Measurements from ENCODE around the gene DPEP2NB.
A peak's percentile ranks its signal among the peaks of the same experiment; 100 is the strongest.
"Not testable (repeated sequence)": the region's sequence is repeated elsewhere in the genome, so short reads cannot be mapped to it uniquely, and the experiment has no call there.

The DPEP2NB gene, protein sequence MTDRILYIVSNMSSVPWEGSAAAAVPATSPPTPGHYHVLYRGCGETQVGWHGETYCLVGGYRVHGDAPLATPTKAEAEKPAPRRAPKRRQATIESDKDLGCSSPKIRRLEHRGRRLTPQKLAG

DNA sequence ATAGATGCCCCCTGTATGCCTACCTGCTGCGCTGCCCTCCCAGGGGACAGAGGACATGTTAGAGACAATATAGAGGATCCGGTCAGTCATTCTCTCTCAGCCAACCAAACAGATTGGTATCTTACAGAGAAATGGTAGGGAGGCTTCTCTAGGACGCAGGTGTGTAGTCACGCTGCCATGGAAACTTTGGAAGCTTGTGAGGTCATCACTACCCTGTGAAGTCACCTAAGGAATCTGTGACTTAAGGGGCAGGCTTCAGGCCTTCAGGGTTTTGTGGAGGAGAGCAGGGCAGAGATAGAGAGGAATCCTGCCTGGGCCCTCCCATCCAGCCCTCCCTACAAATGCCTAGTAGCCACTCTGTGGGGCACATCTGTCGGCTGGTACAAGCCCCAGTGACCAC, at the start of gene DPEP2NB:
Gene DPEP2NB (minus strand): TSS at position 231 of the 400 bp plus-strand sequence. CDS start 141 bp downstream, at position 90.
- no peak for DNase-seq (ENCODE audit: low spot score)

DNA sequence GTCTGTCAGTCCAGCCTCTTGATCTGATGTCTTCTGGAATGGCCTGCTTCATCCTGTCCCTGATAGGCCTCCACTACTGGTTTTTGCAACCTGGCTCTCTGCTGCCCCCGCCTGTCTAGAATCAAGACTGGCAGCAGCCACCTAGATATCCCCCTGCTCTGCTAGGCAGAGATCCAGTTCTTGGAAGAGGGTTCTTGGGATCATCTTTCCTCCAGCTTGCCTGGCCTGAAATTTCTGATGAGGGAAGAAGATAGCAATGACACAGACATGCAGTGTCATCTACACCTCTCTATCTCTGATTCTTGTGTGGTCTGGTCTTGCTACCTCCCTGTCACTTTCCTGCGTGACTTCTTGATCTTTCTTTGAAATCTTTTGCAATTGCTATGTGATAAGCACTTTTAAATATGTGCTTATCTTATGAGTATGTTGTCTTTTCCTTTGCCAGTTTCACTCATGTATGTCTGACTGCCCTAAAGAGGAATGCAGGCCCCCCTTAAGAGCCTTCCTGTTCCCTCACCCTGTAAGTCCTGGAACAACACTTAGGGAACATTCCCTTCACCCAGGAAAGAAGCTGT, 49.2 kb upstream of the DPEP2NB start:
- peak; percentile 86 for DNase-seq (ENCODE audit: low spot score)

DNA sequence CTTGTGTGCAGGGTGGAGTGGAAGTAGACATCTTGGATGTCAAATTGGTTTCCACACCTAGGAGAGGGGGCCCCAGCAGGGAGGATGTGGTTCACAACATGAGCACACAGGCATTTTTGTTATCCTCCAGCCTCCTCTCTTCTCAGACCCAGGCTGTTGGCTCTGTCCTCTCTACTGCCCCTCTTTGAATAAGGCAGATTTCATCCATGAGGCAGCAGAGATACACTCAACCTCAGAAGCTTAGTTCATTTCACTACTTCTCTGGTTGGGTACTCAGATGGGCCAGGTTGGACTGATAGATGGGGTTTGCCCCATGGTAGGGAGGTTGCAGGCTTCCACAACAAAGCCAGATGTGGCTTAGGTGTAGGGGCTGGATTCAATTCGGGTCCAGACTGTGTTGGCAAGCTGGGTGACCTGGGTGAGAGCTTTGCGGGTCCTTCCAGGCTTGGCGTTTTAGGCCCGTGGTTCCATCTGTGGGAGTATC, 47.2 kb upstream of the DPEP2NB start:
- DNase-seq (ENCODE audit: low spot score), result no peak

DNA sequence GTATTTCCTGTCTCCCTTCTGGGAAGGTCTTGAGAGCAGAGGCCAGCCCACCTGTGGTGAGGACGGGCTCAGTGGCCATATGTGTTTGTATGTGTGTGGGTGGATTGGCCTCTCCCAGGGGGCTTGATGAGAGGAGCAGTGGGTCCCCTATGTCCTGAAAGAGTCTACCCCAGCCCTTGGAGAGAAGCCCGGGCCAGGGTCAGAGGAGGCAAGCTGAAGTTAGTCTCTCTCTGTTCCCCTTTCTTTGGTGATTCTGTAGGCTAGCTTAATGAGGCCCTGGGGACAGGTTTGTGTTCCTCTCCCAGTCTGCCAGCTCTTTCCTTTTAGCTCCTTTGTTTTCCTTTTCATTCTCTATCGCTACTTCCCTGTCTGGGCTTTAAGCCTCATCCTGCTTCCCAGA, 45.7 kb upstream of the DPEP2NB start:
- DNase-seq (ENCODE audit: low spot score), result no peak

DNA sequence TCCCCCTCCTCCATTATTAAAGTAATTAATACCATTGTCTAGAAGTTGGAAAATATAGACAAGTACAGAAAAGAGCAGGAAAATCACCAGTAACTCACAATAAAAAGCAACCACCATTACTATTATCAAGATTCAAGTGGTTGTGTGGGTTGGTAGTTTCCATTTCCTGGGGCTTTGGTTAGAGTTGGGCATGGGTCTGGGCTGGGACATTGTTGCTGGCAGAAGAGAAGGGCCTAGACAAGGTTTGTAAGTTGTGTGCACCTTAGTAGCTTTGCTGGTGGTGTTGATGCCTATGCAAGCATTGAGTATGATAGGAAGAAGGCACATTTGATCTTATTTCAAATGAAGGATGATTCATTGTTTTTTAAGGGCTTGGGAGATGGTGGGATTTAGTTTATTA, 44.1 kb upstream of the DPEP2NB start:
- no peak for DNase-seq (ENCODE audit: low spot score)

DNA sequence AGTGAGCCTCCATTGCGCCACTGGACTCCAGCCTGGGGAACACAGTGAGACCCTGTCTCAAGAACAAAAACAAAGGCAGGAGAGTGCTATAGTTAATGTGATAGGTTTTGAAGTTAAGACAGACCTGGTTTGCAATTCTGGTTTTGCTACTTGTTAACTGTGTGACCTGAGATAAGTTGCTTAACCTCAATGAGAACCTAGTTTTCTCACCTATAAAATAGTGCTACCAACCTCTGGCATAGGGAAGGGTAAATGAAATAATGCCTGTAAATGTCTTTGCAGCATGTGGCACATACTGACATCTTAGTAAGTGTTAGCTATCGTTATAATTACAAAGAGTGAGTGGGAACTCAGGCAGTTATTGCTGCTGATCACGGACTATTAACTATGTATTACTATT, 39.7 kb upstream of the DPEP2NB start:
- DNase-seq (ENCODE audit: low spot score), result no peak

DNA sequence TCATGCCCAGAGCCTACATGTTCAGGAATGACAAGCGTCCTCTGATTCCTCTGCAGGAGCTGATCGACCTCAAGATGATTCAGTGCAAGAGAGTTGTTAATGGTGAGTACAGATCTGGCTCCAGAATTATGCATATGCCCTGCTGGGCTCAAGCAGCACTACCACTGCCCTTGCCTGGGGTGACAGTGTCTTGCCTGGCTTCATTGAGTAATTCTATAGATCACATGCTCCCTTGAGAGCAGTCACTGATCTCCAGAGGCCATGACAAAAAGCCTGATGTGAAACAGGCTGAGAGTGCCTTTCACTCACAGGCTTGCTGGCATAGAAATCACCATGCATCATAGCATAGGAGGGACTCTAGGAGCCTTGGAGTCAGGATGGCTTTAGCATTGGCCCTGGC, 33.7 kb upstream of the DPEP2NB start:
- no peak for DNase-seq (ENCODE audit: low spot score)

DNA sequence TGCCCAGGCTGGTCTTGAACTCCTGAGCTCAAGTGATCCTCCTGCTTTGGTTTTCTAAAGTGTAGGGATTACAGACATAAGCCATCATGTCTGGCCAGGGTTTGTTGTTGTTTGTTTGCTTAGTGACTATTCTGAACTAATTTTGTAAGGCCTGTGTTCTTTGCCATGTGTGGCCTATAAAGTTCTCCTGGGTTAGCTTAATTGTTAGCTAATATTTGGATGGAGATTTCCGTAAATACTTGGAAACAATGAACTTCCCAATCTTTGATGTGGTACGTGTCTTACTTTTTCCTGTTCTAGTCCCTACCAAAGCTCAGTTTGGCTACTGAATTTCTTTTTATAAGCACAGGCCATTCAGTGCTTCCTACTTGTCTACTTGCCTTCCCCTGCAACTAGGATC, 32.3 kb upstream of the DPEP2NB start:
- no peak for DNase-seq (ENCODE audit: low spot score)

DNA sequence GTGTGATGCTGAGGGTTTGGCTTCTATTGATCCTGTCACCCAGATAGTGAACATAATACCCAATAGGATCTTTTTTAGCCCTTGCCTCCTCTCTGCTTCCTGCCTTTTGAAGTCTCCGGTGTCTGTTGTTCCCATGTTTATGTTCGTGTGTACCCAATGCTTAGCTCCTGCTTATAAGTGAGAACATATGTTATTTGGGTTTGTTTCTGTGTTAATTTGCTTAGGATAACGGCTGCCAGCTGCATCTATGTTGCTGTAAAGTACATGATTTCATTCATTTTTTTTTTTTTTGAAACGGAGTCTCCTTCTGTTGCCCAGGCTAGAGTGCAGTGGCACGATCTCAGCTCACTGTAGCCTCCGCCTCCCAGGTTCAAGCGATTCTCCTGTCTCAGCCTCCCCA, 30.4 kb upstream of the DPEP2NB start:
- no peak for DNase-seq (ENCODE audit: low spot score)

DNA sequence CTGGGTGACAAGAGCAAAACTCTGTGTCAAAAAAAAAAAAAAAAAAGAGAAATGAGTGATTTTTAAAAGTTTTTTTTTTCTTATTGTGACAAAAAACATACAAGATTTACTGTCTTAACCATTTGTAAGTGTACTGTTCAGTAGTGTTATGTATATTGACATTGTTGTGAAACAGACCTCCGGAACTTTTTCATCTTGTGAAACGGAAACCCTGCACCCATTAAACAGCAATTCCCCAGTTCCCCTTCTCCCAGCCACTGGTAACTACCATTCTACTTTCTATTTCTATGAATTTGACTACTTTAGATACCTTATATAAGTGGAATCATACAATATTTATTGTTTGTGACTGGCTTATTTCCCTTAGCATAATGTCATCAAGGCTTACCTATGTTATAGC, 26.1 kb upstream of the DPEP2NB start:
- DNase-seq (ENCODE audit: low spot score), result no peak

DNA sequence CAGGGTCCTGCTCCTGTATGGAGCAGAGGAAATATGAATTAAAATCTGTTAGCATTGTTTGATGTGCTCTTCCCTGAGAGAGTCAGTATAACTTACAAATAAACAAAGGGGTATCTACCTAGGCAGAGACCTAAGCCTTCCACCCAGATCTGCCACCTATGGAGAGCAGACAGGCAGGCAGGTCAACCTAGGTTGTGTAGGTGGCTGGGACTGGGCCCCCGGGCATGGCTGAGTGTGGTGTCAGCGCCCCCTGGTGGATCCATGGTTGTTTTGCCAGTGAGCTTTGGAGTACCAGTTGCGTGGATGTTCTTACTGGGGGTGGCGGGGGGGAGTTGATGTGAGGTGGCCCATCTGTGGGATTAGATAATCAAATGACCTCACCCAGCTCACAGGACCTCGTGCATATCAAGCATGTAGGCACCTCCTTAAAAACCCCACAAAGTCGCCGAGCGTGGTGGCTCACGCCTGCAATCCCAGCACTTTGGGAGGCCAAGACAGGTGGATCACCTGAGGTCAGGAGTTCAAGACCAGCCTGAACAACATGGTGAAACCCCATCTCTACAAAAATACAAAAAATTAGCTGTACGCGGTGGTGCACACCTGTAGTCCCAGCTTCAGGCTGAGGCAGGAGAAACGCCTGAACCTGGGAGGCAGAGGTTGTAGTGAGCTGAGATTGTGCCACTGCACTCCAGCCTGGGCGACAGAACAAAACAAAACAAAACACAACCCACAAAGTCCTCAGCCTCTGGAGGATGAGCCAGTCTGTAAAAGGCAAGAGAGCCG, 25.0 kb upstream of the DPEP2NB start:
- DNase-seq (ENCODE audit: low spot score), result peak; percentile 80

DNA sequence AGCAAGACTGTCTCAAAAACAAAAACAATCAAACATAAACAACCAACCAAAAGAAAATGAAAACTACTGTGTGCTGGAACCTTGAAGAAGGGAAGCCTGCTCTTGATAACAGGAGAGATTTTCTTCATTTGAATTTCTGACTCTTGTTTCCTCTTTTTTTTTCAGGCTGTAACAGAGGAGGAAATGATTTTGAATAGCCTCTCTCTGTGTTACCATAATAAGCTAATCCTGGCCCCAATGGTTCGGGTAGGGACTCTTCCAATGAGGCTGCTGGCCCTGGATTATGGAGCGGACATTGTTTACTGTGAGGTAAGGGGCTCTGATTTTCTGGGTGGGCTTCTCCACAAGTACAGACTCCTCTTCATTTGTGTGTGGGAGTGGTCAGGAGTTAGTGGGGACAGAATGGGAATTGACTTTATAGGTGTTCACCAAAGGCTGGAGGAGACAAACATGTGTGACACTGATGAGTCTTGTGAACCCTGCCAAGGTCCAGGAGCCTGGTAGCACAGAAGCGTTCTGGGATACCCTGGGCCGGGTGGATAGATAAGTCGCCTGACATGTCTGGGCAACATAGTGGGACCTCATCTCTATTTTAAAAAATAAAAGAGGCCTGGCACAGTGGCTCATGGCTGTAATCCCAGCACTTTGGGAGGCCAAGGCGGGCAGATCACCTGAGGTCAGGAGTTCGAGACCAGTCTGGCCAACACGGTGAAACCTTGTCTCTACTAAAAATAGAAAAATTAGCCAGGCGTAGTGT, 22.3 kb upstream of the DPEP2NB start:
- no peak for DNase-seq (ENCODE audit: low spot score)

DNA sequence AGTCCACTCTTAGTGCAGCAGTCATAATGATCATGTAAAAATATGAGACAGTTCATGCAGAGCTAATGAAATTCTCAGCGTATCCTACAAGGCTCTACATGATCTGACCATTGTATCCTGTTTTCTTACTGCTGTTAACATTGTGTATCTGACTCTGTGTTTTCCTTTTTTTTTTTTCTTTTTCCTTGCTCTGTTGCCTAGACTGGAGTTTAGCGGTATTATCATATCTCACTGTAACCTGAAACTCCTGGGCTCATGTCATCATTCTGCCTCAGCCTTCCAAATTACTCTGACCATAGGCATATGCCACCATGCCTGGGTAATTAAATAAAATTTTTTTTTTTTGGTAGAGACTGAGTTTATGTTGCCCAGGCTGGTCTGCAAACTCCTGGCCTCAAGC, 19.5 kb upstream of the DPEP2NB start:
- no peak for DNase-seq (ENCODE audit: low spot score)

DNA sequence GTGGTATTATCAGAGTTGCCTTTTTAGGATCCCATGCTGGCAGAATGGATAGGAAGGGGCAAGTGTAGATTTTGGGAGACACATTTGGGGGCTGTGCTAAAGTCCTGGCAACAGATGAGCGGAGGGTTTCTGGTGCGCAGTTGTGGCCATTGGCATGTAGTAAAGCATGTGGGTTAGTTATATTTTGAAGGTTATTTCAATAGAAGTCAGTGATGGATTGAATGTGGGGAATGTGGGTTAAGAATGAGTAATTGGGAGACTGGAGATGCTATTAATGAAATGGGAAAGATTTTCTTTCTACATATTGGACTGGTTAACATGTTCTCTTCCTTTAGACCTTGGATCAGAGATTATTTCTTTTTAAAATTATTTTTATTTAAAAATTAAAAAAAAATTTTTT, 17.4 kb upstream of the DPEP2NB start:
- no peak for DNase-seq (ENCODE audit: low spot score)

DNA sequence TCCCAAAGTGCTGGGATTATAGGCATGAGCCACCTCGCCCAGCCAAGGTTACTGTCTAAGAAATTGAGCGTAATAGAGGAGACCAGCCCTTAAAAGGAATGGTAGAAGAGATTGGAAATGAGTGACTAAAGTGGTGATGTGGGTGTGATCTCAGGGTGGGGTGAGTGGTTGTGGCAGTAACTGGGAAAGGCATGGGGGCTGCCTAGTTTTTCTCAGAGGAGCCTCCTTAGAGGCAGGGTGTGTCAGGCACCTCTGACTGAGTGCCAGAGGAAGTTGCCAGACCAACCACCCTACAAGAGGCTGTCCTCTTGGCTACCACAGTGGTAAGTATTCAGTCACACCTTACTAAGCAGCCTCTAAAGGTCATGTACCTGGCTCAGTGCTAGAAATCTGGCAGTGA, 16.2 kb upstream of the DPEP2NB start:
- DNase-seq (ENCODE audit: low spot score), result no peak

DNA sequence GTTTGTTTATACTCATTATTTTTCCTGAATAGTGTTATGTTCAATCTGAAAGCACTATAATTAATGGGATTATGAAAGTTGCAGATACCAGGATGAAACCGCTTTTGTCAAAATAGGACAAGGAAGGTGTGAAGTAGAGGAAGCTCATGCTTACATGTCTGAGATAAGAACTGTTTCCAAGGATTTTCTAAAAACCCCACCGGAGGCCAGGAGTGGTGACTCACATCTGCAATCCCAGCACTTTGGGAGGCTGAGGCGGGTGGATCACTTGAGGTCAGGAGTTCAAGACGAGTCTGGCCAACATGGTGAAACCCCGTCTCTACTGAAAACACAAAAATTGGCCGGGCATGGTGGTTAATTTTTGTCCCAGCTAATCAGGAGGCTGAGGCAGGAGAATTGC, 14.4 kb upstream of the DPEP2NB start:
- not testable (repeated sequence) for DNase-seq (ENCODE audit: low spot score)

DNA sequence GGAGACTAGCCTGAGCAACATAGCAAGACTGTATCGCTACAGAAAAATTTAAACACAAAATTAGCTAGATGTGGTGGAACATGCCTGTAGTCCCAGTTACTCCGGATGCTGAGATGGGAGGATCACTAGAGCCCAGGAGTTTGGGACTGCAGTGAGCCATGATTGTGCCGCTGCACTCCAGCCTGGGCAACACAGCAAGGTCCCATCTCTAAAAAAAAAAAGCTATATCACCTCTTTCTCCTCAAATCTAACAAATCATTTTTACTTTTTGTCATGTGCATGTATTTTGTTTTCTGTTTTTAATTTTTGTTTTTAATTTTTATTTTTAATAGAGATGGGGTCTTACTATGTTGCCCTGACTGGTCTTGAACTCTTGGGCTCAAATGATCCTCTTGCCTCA, 13.3 kb upstream of the DPEP2NB start:
- DNase-seq (ENCODE audit: low spot score), result no peak

DNA sequence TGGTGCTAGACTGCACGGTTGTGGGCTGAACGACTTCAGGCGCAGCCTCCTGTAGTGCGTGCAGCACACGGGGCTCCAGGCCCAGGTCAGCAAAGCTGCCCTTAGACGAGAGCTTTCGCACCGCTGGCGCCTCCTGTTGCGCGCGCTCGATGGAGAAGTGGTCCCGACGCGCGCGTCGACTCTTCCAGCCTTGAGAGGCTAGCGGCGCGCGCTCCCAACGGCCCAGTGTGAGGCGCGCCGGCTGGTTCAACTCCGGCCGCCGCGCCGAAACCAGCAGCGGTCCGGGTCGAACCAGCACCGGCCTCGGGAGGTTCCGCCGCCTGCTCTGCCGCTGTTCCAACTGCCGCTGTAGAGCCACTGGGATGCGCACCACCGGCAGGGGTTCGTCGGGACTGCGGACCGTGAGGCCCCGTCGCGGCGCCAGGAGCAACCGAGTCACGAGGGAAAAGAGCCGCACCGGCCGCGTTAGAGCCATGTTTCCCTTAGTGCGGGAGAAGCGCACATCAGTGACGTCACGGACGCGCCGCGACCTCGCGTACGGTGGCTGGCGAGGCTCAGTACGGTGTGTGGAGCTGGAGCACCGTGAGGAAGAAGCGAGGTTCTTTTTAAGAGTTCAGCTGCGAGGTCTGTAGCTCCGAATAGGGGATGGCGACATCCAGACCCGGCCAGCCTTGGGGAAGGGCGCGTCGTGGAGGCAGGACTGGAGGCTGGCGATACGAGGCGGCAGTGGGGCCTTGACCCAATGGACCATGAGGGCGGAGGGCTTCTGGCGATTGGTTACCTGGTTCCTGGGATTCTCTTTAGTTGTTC, 7.2 kb upstream of the DPEP2NB start, which contains the start of the genes DDX28 and DUS2:
Gene DDX28 (minus strand): TSS at position 505 of the 810 bp plus-strand sequence. CDS start 30 bp downstream, at position 475.
Gene DUS2 (plus strand): TSS at position 557 of the 810 bp plus-strand sequence. CDS start 14,740 bp downstream, outside the sequence.
- DNase-seq (ENCODE audit: low spot score), result peak; percentile 91

DNA sequence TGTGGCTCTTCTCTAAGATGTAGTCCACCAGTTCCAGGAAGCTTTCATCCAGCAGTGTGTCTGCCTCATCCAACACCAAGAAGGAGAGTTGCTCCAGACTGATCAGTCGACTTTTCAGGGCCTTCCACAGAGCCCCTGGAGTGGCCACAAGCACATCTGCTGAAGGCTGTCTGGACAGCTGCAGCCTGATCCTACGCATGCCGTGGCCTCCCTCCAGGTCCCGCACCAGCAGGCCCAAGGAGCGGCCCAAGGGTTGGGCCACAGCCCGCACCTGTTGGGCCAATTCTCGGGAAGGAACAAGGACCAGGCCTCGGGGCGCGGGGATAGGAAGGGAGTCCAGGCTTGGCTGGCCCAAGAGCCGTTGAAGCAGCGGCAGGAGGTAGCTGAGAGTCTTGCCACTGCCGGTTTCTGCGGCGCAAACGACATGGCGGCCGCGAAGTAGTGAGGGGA, 6.6 kb upstream of the DPEP2NB start:
- DNase-seq (ENCODE audit: low spot score), result no peak

DNA sequence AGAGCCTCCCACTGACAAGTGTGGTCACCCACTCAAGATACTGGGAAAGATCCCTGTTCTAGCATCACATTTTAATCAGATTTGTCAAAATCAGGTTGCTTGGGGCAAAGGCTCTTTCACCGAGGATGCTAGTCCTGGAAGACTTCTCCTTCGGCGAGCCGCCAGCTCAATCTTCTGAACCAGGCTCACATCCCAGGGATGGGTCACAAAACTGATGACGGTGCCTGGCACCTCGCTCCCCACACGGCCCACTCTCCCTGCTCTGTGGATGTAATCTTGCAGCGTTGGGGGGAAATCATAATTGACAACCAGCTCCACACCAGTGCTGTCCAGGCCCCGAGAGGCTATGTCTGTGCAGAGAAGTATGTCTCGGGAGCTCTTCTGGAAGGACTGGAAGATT, 5.8 kb upstream of the DPEP2NB start:
- no peak for DNase-seq (ENCODE audit: low spot score)

DNA sequence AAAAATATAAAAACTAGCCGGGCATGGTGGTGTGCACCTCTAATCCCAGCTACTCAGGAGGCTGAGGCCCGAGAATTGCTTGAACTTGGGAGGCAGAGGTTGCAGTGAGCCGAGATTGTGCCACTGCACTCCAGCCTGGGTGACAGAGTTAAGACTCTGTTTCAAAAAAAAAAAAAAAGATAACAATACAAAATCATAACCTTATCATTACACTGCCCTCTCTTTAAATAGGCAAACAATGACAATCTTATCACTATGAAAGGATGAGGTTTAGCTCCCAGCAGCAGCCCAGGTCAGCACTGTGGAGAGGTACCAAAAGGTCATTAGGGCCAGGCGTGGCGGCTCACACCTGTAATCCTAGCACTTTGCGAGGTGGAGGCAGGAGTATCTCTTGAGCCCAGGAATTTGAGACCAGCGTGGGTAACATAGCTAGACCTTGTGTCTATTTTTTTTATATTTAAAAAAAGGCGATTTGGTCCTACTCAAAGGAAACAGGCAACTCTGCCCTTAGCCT, 3.5 kb upstream of the DPEP2NB start:
- DNase-seq (ENCODE audit: low spot score), result no peak
